ENCODE measurements around the gene PTPRK.

- no peak for TF ChIP-seq POLR2A (IDR thresholded peaks at IDR 0.05)
- TF ChIP-seq, protein P1, sequence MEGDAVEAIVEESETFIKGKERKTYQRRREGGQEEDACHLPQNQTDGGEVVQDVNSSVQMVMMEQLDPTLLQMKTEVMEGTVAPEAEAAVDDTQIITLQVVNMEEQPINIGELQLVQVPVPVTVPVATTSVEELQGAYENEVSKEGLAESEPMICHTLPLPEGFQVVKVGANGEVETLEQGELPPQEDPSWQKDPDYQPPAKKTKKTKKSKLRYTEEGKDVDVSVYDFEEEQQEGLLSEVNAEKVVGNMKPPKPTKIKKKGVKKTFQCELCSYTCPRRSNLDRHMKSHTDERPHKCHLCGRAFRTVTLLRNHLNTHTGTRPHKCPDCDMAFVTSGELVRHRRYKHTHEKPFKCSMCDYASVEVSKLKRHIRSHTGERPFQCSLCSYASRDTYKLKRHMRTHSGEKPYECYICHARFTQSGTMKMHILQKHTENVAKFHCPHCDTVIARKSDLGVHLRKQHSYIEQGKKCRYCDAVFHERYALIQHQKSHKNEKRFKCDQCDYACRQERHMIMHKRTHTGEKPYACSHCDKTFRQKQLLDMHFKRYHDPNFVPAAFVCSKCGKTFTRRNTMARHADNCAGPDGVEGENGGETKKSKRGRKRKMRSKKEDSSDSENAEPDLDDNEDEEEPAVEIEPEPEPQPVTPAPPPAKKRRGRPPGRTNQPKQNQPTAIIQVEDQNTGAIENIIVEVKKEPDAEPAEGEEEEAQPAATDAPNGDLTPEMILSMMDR (IDR thresholded peaks at IDR 0.05): no peak
Measured at GRCh38 chr6:128032042-128032441, 488.4 kb downstream of the PTPRK start.
